Muscle of leg (tissue), 11 donors: ENCODE data around the gene SF3B3. TPM values are rescaled to one million over a fixed set of nuclear protein-coding genes. Genes with fewer than 3 reads are reported as not detected.

ENCODE experiments used
- DNase-seq: peaks from one replicate; pipeline ENCODE4 v3.0.0; 2013
- H3K27ac ChIP-seq: one replicate; pipeline ENCODE4 v1.5.1; 2013; ENCODE audit warnings: mild to moderate bottlenecking, low read length, control low read depth
- H3K27me3 ChIP-seq: one replicate; pipeline ENCODE4 v1.6.1; 2013; ENCODE audit warnings: low read length; ENCODE audit not compliant: control insufficient read depth, insufficient read depth
- H3K36me3 ChIP-seq: one replicate; pipeline ENCODE4 v1.6.1; 2013; ENCODE audit warnings: low read length; ENCODE audit not compliant: control insufficient read depth, insufficient read depth
- H3K4me1 ChIP-seq: one replicate; pipeline ENCODE4 v1.6.1; 2013; ENCODE audit warnings: low read length; ENCODE audit not compliant: control insufficient read depth, insufficient read depth
- H3K4me3 ChIP-seq: one replicate; pipeline ENCODE4 v1.5.1; 2013; ENCODE audit warnings: low read length, control low read depth
- H3K9me3 ChIP-seq: replicated peaks from 2 replicates; pipeline ENCODE4 v1.6.1; 2013; ENCODE audit warnings: low read depth, low read length; ENCODE audit not compliant: control insufficient read depth
- WGBS: methylation state at CpG from one replicate; pipeline ENCODE4 v1.1.5; 2013; ENCODE audit warnings: missing lambda C conversion rate; ENCODE audit not compliant: insufficient coverage; 5-methylcytosine and 5-hydroxymethylcytosine counted together
- polyA plus RNA-seq, 8 donors: library from polyadenylated mRNA; unstranded; fragments of 120-200 nt; gene quantifications; one replicate each; pipeline versions ENCODE4 v1.2.1 to v1.2.3, GENCODE V29; 2013; ENCODE audit warnings: inconsistent platforms in 1 of 8, low replicate concordance in 1 of 8; ENCODE audit not compliant: insufficient read length in 8 of 8, insufficient read depth in 1 of 8
- total RNA-seq: library from RNA; stranded (reverse); fragments of 120-200 nt; gene quantifications from one replicate; pipeline ENCODE4 v1.2.4, GENCODE V29; 2013

SF3B3 gene
- total and polyA plus RNA-seq, 9 donors: 131 to 247 (median 203) TPM

DNA sequence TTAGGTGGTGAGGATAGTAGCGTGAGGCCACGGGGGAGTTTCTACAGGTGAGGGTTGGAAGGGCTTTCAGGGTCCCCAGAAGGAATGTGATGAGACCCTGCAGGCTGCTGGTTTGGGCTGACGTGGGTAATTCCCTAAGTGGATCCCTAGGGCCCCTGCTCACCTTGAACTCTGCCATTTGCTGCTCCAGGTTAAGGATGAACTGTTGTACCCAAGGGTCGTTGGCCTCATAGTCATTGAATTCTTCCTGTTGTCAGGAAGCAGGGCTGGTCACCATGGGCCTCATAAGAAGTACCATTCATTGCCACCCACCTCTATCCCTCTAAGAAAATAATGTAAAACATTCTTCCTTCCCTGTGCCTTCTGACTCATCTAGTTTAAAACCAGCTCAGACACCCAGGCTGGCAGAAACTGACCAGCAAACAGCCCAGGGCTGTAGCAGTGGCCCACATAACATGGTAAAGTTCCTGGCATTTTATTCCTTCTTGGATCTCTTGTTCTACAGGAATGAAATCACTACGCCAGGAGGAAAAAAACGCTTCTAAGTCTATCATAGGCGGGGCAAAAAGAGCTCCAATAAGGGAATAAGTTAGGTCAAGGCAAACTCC, 41.6 kb upstream of the SF3B3 start:
- no peak overlapping the region for H3K27ac ChIP-seq
- no peaks in the 10 kb centered on the region for H3K9me3 ChIP-seq
- 87% methylated on average over 4 of the region's 7 CpGs for WGBS
- H3K27me3 ChIP-seq: no peaks in the 10 kb centered on the region
- peaks cover 70% of the 10 kb centered on the region for H3K36me3 ChIP-seq
- H3K4me1 ChIP-seq: no peaks in the 10 kb centered on the region
- H3K4me3 ChIP-seq: no peak overlapping the region
- DNase-seq: no peak

- whole genome bisulfite sequencing: 79% methylated on average over 5 of the region's 5 CpGs
- peaks cover 71% of the 10 kb centered on the region for H3K36me3 ChIP-seq
Measured at GRCh38 chr16:70482624-70483023, 41.0 kb upstream of the SF3B3 start.

DNA sequence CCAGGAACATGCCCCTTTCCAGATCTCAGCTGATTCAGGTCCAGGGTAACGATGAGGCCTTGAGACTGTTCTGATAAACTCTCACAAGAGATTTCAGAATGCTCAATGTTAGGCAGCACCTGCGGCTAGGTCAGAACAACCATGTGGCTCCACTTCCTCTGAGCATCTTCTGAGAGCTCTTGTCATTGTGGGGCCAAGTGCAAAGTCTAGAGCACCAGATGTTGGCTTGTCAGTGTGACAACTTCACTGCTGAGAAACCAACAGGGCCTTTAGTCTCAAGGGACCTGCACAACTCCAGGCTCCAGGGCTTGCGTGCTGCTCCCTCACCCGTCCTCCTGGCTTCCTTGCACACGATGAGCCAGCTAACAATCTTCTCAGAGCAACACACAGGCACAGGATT, 40.2 kb upstream of the SF3B3 start:
- Histone ChIP-seq H3K36me3 (peaks cover 72% of the 10 kb centered on the region), H3K4me1 (no peaks in the 10 kb centered on the region), H3K27ac (no peak overlapping the region), H3K9me3 (no peaks in the 10 kb centered on the region), H3K27me3 (no peaks in the 10 kb centered on the region), H3K4me3 (no peak overlapping the region)
- DNase-seq: no peak
- WGBS: 78% methylated on average over 5 of the region's 5 CpGs

More at GRCh38 chr16:70482624-70483023, 41.0 kb upstream of the SF3B3 start:
- H3K9me3 ChIP-seq: no peaks in the 10 kb centered on the region
- H3K4me3 ChIP-seq: no peak overlapping the region
- no peak for DNase-seq
- no peak overlapping the region for H3K27ac ChIP-seq
- H3K27me3 ChIP-seq: no peaks in the 10 kb centered on the region
- H3K4me1 ChIP-seq: no peaks in the 10 kb centered on the region

DNA sequence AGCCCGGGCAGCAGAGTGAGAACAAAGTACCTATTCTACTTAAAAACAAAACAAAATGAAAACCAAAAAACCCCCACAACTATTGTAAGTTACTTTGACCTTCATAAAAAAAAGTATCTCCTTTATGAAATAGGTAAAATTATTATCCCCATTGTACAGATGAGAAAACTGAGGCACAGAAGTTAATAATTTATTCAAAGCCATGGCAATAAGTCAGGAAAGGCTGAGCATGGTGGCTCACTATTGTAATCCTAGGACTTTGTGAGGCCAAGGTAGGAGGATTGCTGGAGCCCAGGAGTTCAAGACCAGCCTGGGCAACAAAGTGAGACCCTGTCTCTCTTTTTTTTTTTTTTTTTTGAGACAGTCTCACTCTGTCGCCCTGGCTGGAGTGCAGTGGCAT, 38.7 kb upstream of the SF3B3 start:
- DNase-seq: no peak
- H3K27ac ChIP-seq: no peak overlapping the region
- WGBS: no CpG with 5 or more reads among the region's 2 CpGs
- H3K4me3 ChIP-seq: no peak overlapping the region
- peaks cover 65% of the 10 kb centered on the region for H3K36me3 ChIP-seq
- no peaks in the 10 kb centered on the region for H3K4me1 ChIP-seq
- no peaks in the 10 kb centered on the region for H3K9me3 ChIP-seq
- no peaks in the 10 kb centered on the region for H3K27me3 ChIP-seq

DNA sequence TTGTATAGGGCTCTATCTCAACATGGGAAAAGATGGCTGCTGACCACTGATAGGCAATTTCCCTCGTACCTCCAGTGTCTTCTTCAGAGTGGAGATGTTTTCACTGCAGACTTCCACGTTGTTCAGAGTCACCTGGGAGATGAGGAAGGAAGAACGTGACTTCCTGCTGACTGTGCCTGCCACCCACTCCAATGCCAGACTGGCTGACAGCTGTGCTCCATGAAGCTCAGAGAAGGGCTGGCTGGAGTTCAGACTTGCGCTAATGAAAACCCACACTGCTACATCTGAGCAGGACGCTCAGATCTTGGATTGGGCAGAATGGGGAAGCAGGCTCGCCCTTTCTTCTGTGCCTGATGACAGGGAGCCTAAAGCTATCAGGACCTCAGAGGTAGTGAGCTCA, 33.4 kb upstream of the SF3B3 start:
- Histone ChIP-seq H3K4me3 (no peak overlapping the region), H3K4me1 (peaks cover 2% of the 10 kb centered on the region), H3K27ac (no peak overlapping the region), H3K9me3 (no peaks in the 10 kb centered on the region), H3K27me3 (no peaks in the 10 kb centered on the region), H3K36me3 (peaks cover 55% of the 10 kb centered on the region)
- peak; percentile 42 for DNase-seq
- 82% methylated on average over 4 of the region's 6 CpGs for WGBS

- Histone ChIP-seq H3K4me1 (peaks cover 2% of the 10 kb centered on the region), H3K36me3 (peaks cover 65% of the 10 kb centered on the region), H3K27me3 (no peaks in the 10 kb centered on the region), H3K27ac (no peak overlapping the region), H3K9me3 (no peaks in the 10 kb centered on the region), H3K4me3 (no peak overlapping the region)
- WGBS: 73% methylated on average over 1 of the region's 3 CpGs
- DNase-seq: no peak
Measured at GRCh38 chr16:70493802-70494201, 29.8 kb upstream of the SF3B3 start.

GRCh38 chr16:70494202-70494770, 29.3 kb upstream of the SF3B3 start:
- peaks cover 64% of the 10 kb centered on the region for H3K36me3 ChIP-seq
- 94% methylated on average over 4 of the region's 5 CpGs for WGBS
- H3K4me1 ChIP-seq: peaks cover 2% of the 10 kb centered on the region
- H3K4me3 ChIP-seq: no peak overlapping the region
- H3K9me3 ChIP-seq: no peaks in the 10 kb centered on the region
- H3K27ac ChIP-seq: no peak overlapping the region
- no peaks in the 10 kb centered on the region for H3K27me3 ChIP-seq
- no peak for DNase-seq

- no peak overlapping the region for H3K27ac ChIP-seq
- WGBS: no CpG with 5 or more reads among the region's 2 CpGs
Measured at GRCh38 chr16:70494777-70495176, 28.8 kb upstream of the SF3B3 start.

DNA sequence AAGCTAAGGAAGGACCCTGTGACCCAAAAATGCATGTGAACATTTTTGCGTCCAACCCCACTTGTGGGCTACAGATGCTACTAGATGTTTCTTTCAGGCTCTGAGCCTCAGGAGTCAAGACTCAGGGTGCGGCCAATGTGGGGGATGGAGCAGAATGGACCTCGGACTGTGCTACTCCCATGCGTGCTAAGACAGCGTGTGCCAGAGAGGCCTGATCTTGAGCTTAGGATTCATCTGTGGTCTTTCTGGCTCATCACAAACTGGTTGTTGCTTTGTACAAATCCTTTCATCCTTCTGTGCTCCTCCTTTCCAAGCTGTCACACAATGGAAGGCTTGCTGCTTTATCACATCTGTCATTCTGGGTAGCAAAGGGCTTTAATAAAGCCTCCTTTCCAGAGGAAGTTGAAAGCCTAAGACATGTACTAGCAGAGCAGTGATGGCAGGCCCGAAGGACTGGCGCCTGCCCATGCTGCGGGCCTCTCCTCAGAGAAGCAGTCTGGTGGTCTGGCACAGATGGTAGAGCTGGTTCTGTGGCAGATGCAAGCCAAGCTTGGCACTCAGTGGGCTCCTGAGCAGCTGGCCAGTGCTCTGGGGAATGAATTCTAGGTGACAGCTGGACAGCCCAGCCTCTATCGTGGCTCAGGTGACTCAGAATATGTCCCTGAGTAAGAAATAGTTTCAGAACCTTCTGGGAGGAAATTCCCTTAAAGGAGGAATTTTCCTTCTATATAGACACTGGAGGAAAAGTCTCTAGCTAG, 28.0 kb upstream of the SF3B3 start:
- WGBS: 97% methylated on average over 9 of the region's 9 CpGs

More at GRCh38 chr16:70494777-70495176, 28.8 kb upstream of the SF3B3 start:
- Histone ChIP-seq H3K4me1 (peaks cover 2% of the 10 kb centered on the region), H3K4me3 (no peak overlapping the region), H3K36me3 (peaks cover 62% of the 10 kb centered on the region), H3K27me3 (no peaks in the 10 kb centered on the region), H3K9me3 (no peaks in the 10 kb centered on the region)
- no peak for DNase-seq

GRCh38 chr16:70496513-70496912, 27.1 kb upstream of the SF3B3 start:
- Histone ChIP-seq H3K36me3 (peaks cover 63% of the 10 kb centered on the region), H3K4me3 (no peak overlapping the region), H3K27me3 (no peaks in the 10 kb centered on the region), H3K4me1 (no peaks in the 10 kb centered on the region), H3K9me3 (no peaks in the 10 kb centered on the region), H3K27ac (no peak overlapping the region)
- DNase-seq: no peak
- 95% methylated on average over 3 of the region's 6 CpGs for WGBS

More for the DNA sequence above, 28.0 kb upstream of the SF3B3 start:
- Histone ChIP-seq H3K9me3 (no peaks in the 10 kb centered on the region), H3K27ac (no peak overlapping the region), H3K27me3 (no peaks in the 10 kb centered on the region), H3K4me1 (no peaks in the 10 kb centered on the region), H3K4me3 (no peak overlapping the region), H3K36me3 (peaks cover 57% of the 10 kb centered on the region)
- no peak for DNase-seq
